Panc1 (cell line): Measurements from ENCODE around the gene RPH3AL. TPM values are rescaled to one million over a fixed set of nuclear protein-coding genes. Genes with fewer than 3 reads are reported as not detected.

Source experiments
- ATAC-seq: fragments of 200-7000 bp; cut with Tn5 transposase; 2 replicates; pipeline ENCODE4 v1.9.1; 2020; ENCODE audit warnings: mild to moderate bottlenecking, moderate library complexity
- BruUV-seq: library from RNA; stranded (reverse); fragments of 400-500 nt; replicated peaks from 2 replicates; lab custom pipeline; 2021; lab: Mats Ljungman, UMichigan
- CTCF ChIA-PET: fragments of 300-600 bp; sonication (Branson Sonifier 250); formaldehyde crosslinking; loops from one replicate; lab custom pipeline; 2022; ENCODE audit warnings: antibody characterized with exemption; lab: Charles Lee
- POLR2A ChIA-PET: fragments of 300-600 bp; sonication (Branson Sonifier 250); formaldehyde crosslinking; loops from one replicate; lab custom pipeline; 2022; ENCODE audit warnings: antibody characterized with exemption; lab: Charles Lee
- DNase-seq: peaks from one replicate; pipeline ENCODE4 v3.0.0-alpha.2; 2010; ENCODE audit warnings: low read depth, low spot score
- H3K27ac ChIP-seq: 2 replicates; pipeline ENCODE4 v1.5.1; 2011; ENCODE audit warnings: mild to moderate bottlenecking, low read length, inconsistent platforms
- H3K27me3 ChIP-seq: fragments of 200-500 bp; sonication (Bioruptor generic); 2 replicates; pipeline ENCODE4 v1.6.0; 2014; ENCODE audit warnings: low read length, inconsistent platforms; ENCODE audit not compliant: control insufficient read depth, insufficient read depth
- H3K36me3 ChIP-seq: fragments of 200-500 bp; sonication (Bioruptor generic); 2 replicates; pipeline ENCODE4 v1.5.1; 2014; ENCODE audit warnings: inconsistent platforms, mild to moderate bottlenecking, low read length, moderate library complexity; ENCODE audit not compliant: control insufficient read depth, insufficient read depth
- H3K4me1 ChIP-seq: 2 replicates; pipeline ENCODE4 v1.5.1; 2011; ENCODE audit warnings: inconsistent platforms, mild to moderate bottlenecking, low read length, moderate library complexity; ENCODE audit not compliant: control insufficient read depth, insufficient read depth
- H3K4me3 ChIP-seq, 2 experiments: 2 replicates each; pipeline ENCODE4 v1.5.1; 2011 to 2012; ENCODE audit warnings: low read depth in 2 of 2, low read length in 2 of 2, mild to moderate bottlenecking in 2 of 2, inconsistent platforms in 1 of 2, moderate library complexity in 1 of 2
- H3K9me3 ChIP-seq: fragments of 200-500 bp; sonication (Bioruptor generic); 2 replicates; pipeline ENCODE4 v1.5.1; 2014; ENCODE audit warnings: low read depth, mild to moderate bottlenecking, inconsistent platforms, low read length, moderate library complexity; ENCODE audit not compliant: control insufficient read depth, insufficient read depth
- CTCF ChIP-seq: fragments of 450-650 bp; IDR thresholded peaks from 2 replicates; pipeline ENCODE4 v1.5.1; 2017; ENCODE audit warnings: mild to moderate bottlenecking
- POLR2AphosphoS5 ChIP-seq: IDR thresholded peaks from 2 replicates; pipeline ENCODE4 v1.6.1; 2012; ENCODE audit warnings: mild to moderate bottlenecking, low read depth, low read length, moderate library complexity
- REST ChIP-seq, 2 experiments: IDR thresholded peaks; 2 replicates each; pipeline ENCODE4 v1.6.1; 2011 to 2012; ENCODE audit warnings: low read depth in 2 of 2, control low read depth in 1 of 2, low read length in 1 of 2, mild to moderate bottlenecking in 1 of 2, moderate library complexity in 1 of 2; ENCODE audit not compliant: insufficient read depth in 1 of 2
- SIN3A ChIP-seq: IDR thresholded peaks from 2 replicates; pipeline ENCODE4 v1.6.1; 2012; ENCODE audit warnings: low read depth, mild to moderate bottlenecking, low read length, moderate library complexity, borderline replicate concordance; ENCODE audit not compliant: insufficient read depth
- TCF7L2 ChIP-seq: IDR thresholded peaks from 2 replicates; pipeline ENCODE4 v1.6.1; 2011; ENCODE audit warnings: mild to moderate bottlenecking, low read depth, low read length, inconsistent platforms
- in situ Hi-C: cut with HindIII; loops from 2 replicates; pipeline ENCODE4 v1.10.0; 2016; ENCODE audit warnings: low sequenced_read_pairs, low pct_unique_long_range_greater_than_20kb
- intact Hi-C: fragments of 100-400 bp; cut with micrococcal nuclease; formaldehyde crosslinking; loops from one replicate; pipeline ENCODE4 v1.10.0; 2022; ENCODE audit not compliant: unreplicated experiment
- total RNA-seq: library from RNA; stranded (reverse); gene quantifications from one replicate; pipeline ENCODE4 v1.2.1, GENCODE V29; 2021; ENCODE audit not compliant: unreplicated experiment

RPH3AL gene
- total RNA-seq, 1 experiment from 2014 or later, result 2.2 TPM

- TF ChIP-seq CTCF (no peak), TCF7L2 (no peak), SIN3A (no peak), POLR2AphosphoS5 (no peak), REST (IDR thresholded peaks at IDR 0.05; ENCODE audit: insufficient read depth in 1 of 2, low read depth in 2 of 2, low read length in 1 of 2) (no peak)
- CTCF ChIA-PET, result interaction anchor here (0.6 kb wide), 1 partner anchor 787 kb away, joined by 4 read pairs; no protein-coding TSS in a partner anchor
- BruUV-seq, result no TSS peak
- no peaks in the 10 kb centered on the region for H3K36me3 ChIP-seq
- DNase-seq, result no peak
- H3K27ac ChIP-seq, result no peak overlapping the region
- no peaks in the 10 kb centered on the region for H3K27me3 ChIP-seq
- POLR2A ChIA-PET, result no interaction called here
- no peak overlapping the region for H3K4me3 ChIP-seq
- in situ Hi-C loops, result no loop called here
- intact Hi-C loops, result no loop called here
- peaks cover 6% of the 10 kb centered on the region; the same call in 1 of the 2 replicates for H3K4me1 ChIP-seq
- ATAC-seq, result no peak
- no peaks in the 10 kb centered on the region for H3K9me3 ChIP-seq
Measured at GRCh38 chr17:350706-351448, 1.7 kb downstream of the RPH3AL start.

GRCh38 chr17:349666-350065 is 2.9 kb downstream of the RPH3AL start:
- DNase-seq, result no peak
- Histone ChIP-seq H3K36me3 (no peaks in the 10 kb centered on the region), H3K27me3 (no peaks in the 10 kb centered on the region), H3K4me3 (no peak overlapping the region), H3K4me1 (peaks cover 6% of the 10 kb centered on the region; the same call in 1 of the 2 replicates), H3K9me3 (no peaks in the 10 kb centered on the region), H3K27ac (no peak overlapping the region)
- TF ChIP-seq TCF7L2, result no peak
- no peak for TF ChIP-seq POLR2AphosphoS5
- no peak for TF ChIP-seq CTCF
- TF ChIP-seq REST (IDR thresholded peaks at IDR 0.05; ENCODE audit: insufficient read depth in 1 of 2, low read depth in 2 of 2, low read length in 1 of 2), result no peak
- TF ChIP-seq SIN3A, result no peak
- CTCF ChIA-PET, result no interaction called here
- no TSS peak for BruUV-seq
- in situ Hi-C loops, result no loop called here
- no peak for ATAC-seq
- intact Hi-C loops, result no loop called here
- POLR2A ChIA-PET, result no interaction called here
